ENCODE data around the gene RBFA. TPM values are rescaled to one million over a fixed set of nuclear protein-coding genes. Genes with fewer than 3 reads are reported as not detected.

The RBFA gene
- total and polyA plus RNA-seq, 2 donors (not counting 1 experiment from before 2014, with no cell fraction given): 25.3 TPM

DNA sequence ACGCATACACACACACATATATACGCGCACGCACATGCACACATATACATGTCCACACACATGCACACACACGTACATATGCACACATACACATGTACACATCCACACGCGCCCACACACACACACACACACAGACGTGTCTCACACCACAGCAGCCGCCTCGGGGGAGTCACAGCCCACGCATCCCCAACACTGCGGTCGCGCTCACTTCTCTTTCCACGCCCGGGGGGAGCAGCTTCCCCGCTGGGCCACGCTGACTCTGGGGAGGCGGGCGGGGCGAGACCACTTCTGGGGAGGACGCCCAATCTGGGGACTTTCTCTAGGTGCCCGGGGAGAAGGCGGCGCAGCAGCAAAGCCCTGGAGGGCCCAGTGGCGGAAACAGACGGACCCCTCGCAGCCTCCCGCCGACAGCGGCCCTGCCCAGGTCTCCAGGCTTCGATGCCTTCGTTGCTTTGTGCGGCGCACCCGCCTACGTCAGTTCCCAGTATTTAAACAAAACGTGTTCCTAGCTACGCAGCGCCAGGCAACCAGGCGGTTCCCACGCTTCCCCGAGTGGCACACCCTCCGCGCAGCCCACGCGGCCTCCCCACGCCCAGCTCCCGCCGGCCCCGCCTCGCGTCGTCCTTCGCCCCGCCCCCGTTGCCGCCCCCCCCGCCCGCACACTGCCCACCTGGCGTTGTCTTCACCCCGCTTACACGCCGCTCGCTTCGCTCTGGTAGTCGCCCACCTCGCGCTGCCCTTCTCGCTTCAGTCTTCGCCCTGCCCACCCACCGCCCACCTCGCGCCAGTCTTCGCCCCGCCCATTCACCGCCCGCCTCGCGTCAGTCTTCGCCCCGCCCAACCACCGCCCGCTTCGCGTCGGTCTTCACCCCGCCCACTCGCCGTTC is 810 bp upstream of the RBFA start:
- peak; percentile 54 to 85 for DNase-seq (ENCODE audit: low read depth in 2 of 2)
- peaks cover 3% of the 10 kb centered on the region for H3K36me3 ChIP-seq (ENCODE audit: control insufficient read depth, insufficient read depth, low read length)
- H3K9ac ChIP-seq (ENCODE audit: insufficient read depth, low read length): peak overlapping the region; percentile 96
- H3K9me3 ChIP-seq (ENCODE audit: control insufficient read depth, insufficient read depth, low read depth, low read length): no peaks in the 10 kb centered on the region
- H3K27ac ChIP-seq (ENCODE audit: insufficient read depth, low read length): peak overlapping the region; percentile 96
- TF ChIP-seq EZH2 (IDR thresholded peaks at IDR 0.05; ENCODE audit: low read length, missing control alignments): no peak
- TF ChIP-seq, protein P1, sequence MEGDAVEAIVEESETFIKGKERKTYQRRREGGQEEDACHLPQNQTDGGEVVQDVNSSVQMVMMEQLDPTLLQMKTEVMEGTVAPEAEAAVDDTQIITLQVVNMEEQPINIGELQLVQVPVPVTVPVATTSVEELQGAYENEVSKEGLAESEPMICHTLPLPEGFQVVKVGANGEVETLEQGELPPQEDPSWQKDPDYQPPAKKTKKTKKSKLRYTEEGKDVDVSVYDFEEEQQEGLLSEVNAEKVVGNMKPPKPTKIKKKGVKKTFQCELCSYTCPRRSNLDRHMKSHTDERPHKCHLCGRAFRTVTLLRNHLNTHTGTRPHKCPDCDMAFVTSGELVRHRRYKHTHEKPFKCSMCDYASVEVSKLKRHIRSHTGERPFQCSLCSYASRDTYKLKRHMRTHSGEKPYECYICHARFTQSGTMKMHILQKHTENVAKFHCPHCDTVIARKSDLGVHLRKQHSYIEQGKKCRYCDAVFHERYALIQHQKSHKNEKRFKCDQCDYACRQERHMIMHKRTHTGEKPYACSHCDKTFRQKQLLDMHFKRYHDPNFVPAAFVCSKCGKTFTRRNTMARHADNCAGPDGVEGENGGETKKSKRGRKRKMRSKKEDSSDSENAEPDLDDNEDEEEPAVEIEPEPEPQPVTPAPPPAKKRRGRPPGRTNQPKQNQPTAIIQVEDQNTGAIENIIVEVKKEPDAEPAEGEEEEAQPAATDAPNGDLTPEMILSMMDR (conservative IDR thresholded peaks at IDR 0.05 in 1 of 2, IDR thresholded peaks at IDR 0.05 in 1 of 2; ENCODE audit: low read depth in 1 of 2, low read length in 2 of 2): no peak
- peak overlapping the region; percentile 71 to 91 (median 74) for H3K4me3 ChIP-seq (replicated peaks in 1 of 4; ENCODE audit: control extremely low read depth in 1 of 4, insufficient read depth in 1 of 4, low read depth in 3 of 4, low read length in 4 of 4)
- peak overlapping the region; percentile 83 for H2AFZ ChIP-seq (ENCODE audit: low read length)
- H3K4me2 ChIP-seq (ENCODE audit: extremely low read depth, insufficient read depth, low read length): peak overlapping the region; percentile 98
- H3K27me3 ChIP-seq (ENCODE audit: control insufficient read depth, insufficient read depth, low read length): no peaks in the 10 kb centered on the region
- H3K79me2 ChIP-seq (ENCODE audit: control insufficient read depth, insufficient read depth, low read length): peaks cover 15% of the 10 kb centered on the region
- H4K20me1 ChIP-seq (ENCODE audit: control insufficient read depth, extremely low read depth, insufficient read depth, low read length): no peaks in the 10 kb centered on the region
- H3K4me1 ChIP-seq (ENCODE audit: control insufficient read depth, extremely low read depth, insufficient read depth, low read length): peaks cover 8% of the 10 kb centered on the region

DNA sequence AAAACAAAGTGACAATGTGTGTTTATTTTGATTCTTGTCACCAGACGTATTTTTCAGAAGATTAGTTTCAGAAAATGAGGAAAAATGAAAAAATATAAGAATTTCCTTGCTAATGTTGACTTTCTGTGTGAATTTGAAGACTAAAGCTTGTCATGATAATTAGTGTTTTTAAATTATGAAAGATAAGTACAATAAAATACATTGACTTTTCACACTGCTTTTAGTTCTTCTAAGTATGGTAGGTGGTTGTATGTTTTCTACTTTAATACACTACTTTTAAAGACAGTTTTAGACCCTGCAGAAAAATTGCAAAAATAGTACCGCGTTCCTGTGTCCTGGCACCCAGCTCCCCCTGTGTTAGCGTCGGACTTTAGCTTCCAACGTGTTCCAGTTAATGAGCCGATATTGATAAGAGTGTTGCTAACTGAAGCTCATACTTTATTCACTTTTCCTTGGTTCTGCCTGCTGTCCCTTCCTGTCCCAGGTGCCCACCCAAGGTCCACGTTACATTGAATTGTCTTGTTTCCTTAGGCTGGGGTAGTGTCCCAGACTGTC is 695 bp downstream of the RBFA start:
- peak overlapping the region; percentile 69 to 93 (median 85) for H3K4me3 ChIP-seq (replicated peaks in 1 of 4; ENCODE audit: control extremely low read depth in 1 of 4, insufficient read depth in 1 of 4, low read depth in 3 of 4, low read length in 4 of 4)
- no peaks in the 10 kb centered on the region for H3K9me3 ChIP-seq (ENCODE audit: control insufficient read depth, insufficient read depth, low read depth, low read length)
- H3K4me1 ChIP-seq (ENCODE audit: control insufficient read depth, extremely low read depth, insufficient read depth, low read length): peaks cover 8% of the 10 kb centered on the region
- H3K9ac ChIP-seq (ENCODE audit: insufficient read depth, low read length): peak overlapping the region; percentile 82
- H4K20me1 ChIP-seq (ENCODE audit: control insufficient read depth, extremely low read depth, insufficient read depth, low read length): no peaks in the 10 kb centered on the region
- peak overlapping the region; percentile 74 for H3K27ac ChIP-seq (ENCODE audit: insufficient read depth, low read length)
- DNase-seq (ENCODE audit: low read depth in 2 of 2): peak in 1 of 2 donors; percentile 12
- H3K79me2 ChIP-seq (ENCODE audit: control insufficient read depth, insufficient read depth, low read length): peaks cover 15% of the 10 kb centered on the region
- H3K36me3 ChIP-seq (ENCODE audit: control insufficient read depth, insufficient read depth, low read length): peaks cover 4% of the 10 kb centered on the region
- no peaks in the 10 kb centered on the region for H3K27me3 ChIP-seq (ENCODE audit: control insufficient read depth, insufficient read depth, low read length)
- peak overlapping the region; percentile 80 for H3K4me2 ChIP-seq (ENCODE audit: extremely low read depth, insufficient read depth, low read length)
- no peak for TF ChIP-seq EZH2 (IDR thresholded peaks at IDR 0.05; ENCODE audit: low read length, missing control alignments)
- TF ChIP-seq, protein P1 (conservative IDR thresholded peaks at IDR 0.05 in 1 of 2, IDR thresholded peaks at IDR 0.05 in 1 of 2; ENCODE audit: low read depth in 1 of 2, low read length in 2 of 2): no peak
- peak overlapping the region; percentile 91 for H2AFZ ChIP-seq (ENCODE audit: low read length)

DNA sequence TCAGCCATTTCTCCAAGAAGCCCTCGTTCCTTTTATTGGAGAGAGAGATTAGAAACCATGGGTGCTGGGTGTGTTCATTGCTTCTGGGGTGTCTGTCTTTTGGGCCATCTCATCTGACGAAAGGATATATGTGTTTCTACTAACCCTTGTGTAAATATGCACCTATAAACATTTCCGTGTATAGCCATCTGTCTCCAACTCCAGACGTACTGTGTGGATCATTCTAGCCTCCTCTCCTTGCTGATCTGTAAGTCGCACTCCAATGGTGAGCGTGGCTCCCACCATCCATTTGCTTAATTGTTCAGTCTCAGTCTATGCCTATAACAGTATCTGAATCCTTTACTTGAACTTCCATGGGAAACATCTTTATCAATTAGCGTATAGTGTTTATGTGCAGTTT is 1.8 kb downstream of the RBFA start:
- TF ChIP-seq, protein P1 (conservative IDR thresholded peaks at IDR 0.05 in 1 of 2, IDR thresholded peaks at IDR 0.05 in 1 of 2; ENCODE audit: low read depth in 1 of 2, low read length in 2 of 2): no peak
- Histone ChIP-seq H3K9me3 (ENCODE audit: control insufficient read depth, insufficient read depth, low read depth, low read length) (no peaks in the 10 kb centered on the region), H3K9ac (ENCODE audit: insufficient read depth, low read length) (no peak overlapping the region), H3K36me3 (ENCODE audit: control insufficient read depth, insufficient read depth, low read length) (peaks cover 4% of the 10 kb centered on the region), H3K79me2 (ENCODE audit: control insufficient read depth, insufficient read depth, low read length) (peaks cover 15% of the 10 kb centered on the region), H3K27me3 (ENCODE audit: control insufficient read depth, insufficient read depth, low read length) (no peaks in the 10 kb centered on the region), H3K4me1 (ENCODE audit: control insufficient read depth, extremely low read depth, insufficient read depth, low read length) (peaks cover 8% of the 10 kb centered on the region), H3K27ac (ENCODE audit: insufficient read depth, low read length) (no peak overlapping the region), H2AFZ (ENCODE audit: low read length) (no peak overlapping the region), H3K4me3 (replicated peaks in 1 of 4; ENCODE audit: control extremely low read depth in 1 of 4, insufficient read depth in 1 of 4, low read depth in 3 of 4, low read length in 4 of 4) (peak overlapping the region in 2 of 4 experiments; percentile 6 to 82), H4K20me1 (ENCODE audit: control insufficient read depth, extremely low read depth, insufficient read depth, low read length) (no peaks in the 10 kb centered on the region), H3K4me2 (ENCODE audit: extremely low read depth, insufficient read depth, low read length) (peak overlapping the region; percentile 80)
- no peak for DNase-seq (ENCODE audit: low read depth in 2 of 2)
